GM19043 (cell line): ENCODE data around the gene CCDC85B.

Source experiments
- ATAC-seq: cut with Tn5 transposase; IDR thresholded peaks from one replicate; pipeline ENCODE4 v1.9.1; 2021; ENCODE audit warnings: low read depth; ENCODE audit not compliant: unreplicated experiment

The CCDC85B gene

DNA sequence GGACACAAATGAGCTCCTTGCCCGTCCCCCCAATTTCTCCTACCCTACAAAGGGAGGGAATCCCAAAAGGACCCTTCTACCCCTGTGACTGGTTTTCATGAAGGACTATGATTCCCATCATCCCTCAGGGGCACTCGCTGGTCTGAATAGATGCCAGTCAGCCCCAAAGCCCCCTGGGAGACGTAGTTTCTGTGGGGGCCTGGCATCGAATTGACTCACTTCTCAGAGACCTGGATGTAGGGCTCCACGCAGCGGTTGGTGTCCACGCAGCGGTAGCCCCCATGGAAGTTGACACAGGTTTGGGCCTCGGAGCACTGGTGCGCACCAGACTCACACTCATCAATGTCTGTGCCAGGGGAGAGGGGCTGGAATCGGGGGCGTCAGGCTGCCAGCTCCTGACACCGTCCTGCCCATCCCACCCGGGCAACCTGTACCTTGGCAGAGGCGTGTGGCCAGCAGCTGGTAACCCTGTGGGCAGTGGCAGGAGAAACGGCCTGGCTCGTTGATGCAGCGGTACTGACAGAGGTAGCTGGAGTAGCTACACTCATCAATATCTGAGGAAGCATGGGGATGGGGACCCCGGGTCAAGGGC lies 22.3 kb upstream of the CCDC85B start:
- no peak for ATAC-seq

DNA sequence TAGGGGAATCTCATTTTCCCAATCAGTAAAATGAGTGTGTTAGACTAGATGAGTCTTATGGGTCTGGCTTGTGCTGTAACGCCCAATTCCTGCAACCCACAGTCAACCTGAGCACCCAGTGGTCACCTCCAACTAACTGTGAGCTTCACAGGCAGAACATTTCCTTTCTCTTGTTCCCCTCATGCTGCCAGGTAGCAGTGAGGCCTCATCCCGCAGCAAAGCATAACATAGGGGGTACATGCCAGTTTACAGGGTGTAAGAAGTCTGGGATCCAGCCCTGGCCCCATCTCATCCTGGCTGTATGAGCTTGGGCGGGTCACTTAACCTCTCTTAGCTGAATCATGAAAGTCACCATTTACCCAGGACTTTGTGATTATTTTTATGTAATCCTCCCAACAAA lies 21.6 kb upstream of the CCDC85B start:
- no peak for ATAC-seq

DNA sequence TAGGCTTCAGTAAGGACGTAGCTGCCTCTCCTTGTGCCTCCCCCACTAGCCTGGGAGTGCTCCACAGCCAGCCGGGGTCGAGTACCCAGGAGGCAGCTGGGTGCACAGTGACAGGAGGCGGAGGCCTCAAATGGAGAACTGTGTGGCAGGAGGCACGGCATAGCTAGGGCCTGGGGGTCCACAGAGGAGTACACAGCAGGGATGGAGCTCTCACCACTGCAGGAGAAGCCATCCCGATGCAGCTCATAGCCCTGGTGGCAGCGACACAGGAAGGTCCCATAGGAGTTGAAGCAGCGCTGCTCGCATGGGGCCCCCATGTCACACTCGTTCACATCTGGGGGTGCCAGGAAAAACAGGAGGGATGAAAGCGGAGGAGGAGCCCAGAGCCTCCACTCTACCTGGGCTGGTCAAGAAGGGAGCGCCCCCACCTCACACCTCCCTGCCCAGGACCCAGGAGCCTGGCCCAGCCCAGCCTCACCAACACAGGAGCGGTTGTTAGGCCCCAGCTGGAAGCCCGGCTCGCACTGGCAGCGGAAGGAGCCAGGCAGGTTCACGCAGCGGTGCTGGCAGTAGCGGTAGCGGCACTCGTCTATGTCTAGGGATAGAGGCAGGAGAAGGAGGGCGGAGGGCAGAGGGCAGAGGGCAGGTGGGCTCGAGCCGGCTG lies 20.7 kb upstream of the CCDC85B start:
- ATAC-seq, result no peak

DNA sequence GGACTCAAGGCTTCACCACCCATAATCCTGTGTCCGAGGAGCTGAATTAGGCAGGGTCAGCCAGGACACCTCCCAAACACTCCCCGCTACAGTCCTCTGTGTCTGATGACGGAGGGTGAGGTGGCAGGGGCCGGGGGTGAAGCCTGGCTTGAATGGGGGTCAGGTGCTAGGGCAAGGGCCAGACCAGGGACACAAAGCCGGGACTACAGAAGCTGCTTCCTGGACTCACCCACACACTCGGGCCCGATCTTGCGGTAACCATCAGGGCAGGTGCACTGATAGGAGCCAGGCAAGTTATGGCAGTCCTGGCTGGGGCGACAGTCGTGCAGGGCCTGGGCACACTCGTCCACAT lies 20.2 kb upstream of the CCDC85B start:
- no peak for ATAC-seq

DNA sequence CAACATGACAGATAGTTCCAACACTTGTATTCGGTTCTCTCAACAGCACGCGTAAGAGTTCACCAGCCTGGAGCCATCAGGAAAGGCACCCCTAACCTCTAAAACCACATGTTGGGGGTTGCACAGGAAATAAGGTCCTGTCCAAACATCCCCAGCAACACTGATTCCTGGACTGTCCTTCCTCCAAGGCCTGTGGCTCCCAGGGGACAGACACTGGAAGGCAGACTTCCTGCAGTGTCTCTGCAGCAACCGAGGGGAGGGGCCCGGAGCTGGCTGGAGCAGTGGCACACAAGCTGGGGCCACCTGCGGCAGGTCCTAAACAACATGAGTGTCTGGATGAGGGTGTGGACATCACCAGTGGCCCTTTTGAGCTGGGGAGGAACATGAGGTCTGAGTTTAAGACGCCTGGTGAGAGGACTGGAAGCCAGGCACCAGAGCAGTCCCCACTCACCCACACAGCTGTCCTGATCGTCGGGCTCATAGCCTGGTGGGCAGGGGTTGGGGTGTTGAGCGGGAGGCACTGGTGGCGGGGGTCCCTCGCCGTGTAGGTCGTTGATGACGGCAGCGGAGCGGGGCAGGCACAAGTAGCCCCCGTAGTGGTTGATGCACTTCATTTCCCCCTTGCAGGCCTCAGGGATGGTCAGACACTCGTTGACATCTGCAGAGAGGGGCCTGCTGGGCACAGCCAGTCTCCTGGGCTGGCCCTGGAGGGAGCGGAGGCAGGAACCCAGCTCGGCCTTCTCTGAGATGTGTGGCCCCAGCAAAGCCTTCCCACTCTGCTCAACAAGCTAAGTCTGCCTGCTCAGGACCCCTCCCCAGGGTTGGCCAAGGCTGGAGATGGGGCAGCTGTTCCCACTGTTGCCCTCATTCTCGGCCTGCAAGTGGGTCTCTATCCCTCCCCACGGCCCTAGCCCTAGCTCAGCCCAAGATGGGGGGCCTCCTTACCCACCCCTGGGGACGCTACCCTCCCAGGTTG lies 19.5 kb upstream of the CCDC85B start:
- no peak for ATAC-seq

DNA sequence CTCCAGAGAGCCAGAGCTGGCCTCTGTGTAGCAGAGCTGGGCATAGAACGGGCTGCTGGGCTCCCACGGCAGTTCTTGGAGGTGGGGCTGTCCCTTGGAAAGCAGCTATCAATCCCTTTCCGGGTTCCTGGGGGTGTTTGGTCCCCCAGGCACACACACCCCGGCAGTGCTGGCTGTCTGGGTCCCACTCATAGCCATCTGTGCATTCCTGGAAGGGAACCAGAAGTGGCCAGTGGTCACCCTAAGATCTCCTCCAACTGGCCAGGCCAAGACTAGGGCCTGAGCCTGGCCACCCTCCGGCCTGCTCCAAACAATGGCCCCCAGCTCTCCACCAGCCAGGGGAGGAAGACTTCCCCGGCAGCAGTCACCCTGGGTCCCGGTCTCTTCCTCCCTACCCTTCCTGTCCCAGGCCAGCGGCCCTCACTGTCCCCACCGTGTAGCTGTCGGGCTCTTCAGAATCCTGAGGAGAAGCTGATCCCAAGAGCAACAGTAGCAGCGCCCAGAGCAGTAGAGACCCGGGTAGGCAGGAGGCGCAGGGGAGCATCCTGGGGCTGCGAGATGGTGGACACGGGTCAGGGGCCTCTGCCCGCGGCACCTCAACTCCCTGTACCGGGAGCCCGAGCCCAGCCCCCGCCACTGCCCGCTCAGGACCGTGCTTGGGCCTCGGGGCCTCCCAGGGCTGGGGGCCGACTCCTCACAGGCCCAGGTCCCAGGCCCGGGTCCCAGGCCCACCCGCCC lies 18.5 kb upstream of the CCDC85B start:
- ATAC-seq, result no peak

DNA sequence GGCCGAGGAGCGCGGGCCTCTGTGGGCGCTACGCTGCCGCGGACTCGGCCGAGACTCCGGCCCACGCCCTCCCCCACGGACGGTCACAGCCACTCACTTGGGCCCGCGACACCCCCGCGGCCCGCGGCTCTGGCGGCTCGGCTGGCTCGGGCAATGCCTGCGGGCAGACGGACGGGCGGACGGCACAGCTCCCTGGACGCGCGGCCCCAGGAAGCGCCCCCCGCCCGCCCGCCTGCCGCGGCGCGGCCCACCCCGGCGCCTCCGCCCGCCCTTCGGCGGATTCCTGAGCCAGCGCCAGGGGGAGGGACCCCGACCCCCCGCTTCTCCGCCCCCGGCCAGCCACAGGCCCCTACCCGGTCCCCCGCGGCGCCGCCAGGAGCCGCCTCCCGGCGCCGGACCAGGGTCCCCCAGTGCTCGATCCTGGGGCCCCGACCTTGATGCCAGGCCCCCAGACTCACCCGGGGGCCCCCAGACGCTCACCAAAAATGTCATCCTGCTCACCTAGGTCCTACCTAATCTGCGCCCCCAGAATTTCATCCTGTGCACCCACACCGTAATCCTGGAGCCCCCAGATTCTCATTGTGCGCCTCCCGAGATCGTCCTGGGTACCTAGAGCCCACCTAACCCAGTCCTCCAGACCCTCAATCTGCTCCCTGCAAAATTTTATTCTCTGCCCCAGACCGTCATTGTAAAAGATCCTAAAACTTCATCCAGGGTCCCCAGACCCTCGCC lies 17.7 kb upstream of the CCDC85B start, which contains the start of gene EFEMP2:
Gene EFEMP2 (minus strand): TSS at position 215 of the 732 bp plus-strand sequence. CDS start 446 bp downstream, outside the sequence.
- ATAC-seq, result no peak

DNA sequence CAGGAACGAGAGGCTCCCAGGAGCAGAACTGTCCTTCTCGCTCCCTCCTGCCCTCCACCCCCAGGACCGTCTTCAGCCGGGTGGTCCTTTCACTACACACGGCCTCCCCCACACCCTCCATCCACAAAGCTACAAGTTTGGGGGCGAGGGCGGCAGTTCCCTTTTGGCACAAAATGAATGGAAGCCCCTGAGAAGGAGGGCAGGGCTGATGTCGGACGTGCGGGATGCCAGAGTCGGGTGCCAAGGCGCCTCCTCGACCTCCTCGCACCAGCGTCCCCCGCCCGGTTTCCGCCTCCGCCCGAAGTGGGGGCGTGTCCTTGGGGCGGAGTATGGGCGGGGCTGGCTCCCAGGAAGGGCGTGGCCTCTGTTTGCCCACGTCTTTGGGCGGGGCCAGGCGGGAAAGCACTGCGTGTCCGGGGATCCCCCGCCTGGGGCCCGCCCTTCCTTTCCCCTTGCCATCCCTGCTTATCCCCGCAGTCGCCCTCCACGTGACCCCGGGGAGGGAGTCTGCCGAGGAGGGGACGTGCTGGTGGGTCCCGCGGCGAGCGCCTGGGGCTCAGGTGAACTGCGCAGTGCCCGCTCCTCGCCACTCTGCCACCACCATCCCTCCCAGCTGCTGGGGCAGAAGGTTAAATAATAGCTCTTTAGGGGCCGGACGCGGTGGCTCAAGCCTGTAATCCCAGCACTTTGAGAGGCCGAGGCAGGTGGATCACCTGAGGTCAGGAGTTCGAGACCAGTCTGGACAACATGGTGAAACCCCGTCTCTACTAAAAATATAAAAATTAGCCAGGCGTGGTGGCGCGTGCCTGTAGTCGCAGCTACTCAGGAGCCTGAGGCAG lies 16.9 kb upstream of the CCDC85B start:
- ATAC-seq, result peak; percentile 72

DNA sequence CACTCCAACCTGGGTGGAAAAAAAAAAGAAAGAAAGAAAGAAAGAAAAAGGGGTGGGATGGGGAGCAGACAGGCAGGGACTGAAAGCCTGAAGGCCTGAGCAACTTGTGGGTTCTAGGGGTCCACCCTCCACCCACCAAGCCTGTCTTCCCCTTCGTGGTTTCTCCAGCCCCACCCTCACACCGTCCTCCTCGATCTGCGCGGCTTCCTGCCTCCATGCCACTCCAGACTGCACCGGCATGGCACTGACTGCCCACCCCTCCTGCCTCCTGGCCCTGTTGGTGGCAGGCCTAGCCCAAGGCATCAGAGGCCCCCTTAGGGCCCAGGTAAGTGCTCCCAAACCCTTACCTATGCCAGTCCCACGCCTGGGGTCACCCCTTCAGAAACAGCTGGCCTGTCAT lies 10.9 kb upstream of the CCDC85B start, which contains the start of gene CTSW:
Gene CTSW (plus strand): TSS at position 221 of the 400 bp plus-strand sequence. CDS start 18 bp downstream, at position 239.
- ATAC-seq, result no peak

DNA sequence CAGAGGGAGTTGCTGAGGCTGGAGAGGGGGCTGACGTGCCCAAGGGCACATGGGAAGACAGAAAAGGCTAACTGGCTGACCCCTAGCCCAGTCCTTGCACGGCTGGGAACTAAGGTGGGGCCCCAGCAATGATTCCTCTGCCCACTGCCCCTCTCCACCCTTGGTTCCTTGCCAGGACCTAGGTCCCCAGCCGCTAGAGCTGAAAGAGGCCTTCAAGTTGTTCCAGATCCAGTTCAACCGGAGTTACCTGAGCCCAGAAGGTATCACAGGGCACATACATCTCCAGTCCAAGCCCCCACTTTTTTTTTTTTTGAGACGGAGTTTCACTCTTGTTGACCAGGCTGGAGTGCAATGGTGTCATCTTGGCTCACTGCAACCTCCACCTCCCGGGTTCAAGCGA lies 10.4 kb upstream of the CCDC85B start:
- ATAC-seq, result no peak

DNA sequence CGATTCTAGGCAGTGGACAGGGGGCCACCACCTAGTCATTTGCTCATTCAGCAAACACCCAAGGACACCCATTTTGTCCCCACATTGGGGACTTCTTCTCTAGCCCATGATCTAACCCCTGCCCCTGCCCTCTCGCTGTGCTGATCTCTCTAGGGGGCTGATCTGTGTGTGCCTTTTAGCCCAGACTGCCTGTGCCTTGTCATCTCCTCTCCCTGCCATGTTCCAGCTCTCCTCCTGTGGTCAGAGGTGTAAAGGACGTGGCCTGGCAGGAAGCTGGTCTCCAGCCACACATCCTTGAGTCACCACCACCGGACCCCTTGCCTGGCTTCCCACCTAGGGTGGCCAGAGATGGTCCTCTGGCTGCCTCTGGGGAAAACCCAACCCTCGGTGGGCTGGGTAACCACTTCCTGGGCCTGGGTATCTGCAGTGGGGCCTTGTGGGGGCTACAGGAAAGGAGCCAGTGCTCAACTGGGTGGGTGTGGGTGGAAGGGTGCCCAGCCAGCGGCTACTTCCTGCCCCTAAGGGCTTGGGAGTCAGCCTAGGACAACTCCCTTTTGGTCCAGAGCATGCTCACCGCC lies 9.5 kb upstream of the CCDC85B start:
- no peak for ATAC-seq

DNA sequence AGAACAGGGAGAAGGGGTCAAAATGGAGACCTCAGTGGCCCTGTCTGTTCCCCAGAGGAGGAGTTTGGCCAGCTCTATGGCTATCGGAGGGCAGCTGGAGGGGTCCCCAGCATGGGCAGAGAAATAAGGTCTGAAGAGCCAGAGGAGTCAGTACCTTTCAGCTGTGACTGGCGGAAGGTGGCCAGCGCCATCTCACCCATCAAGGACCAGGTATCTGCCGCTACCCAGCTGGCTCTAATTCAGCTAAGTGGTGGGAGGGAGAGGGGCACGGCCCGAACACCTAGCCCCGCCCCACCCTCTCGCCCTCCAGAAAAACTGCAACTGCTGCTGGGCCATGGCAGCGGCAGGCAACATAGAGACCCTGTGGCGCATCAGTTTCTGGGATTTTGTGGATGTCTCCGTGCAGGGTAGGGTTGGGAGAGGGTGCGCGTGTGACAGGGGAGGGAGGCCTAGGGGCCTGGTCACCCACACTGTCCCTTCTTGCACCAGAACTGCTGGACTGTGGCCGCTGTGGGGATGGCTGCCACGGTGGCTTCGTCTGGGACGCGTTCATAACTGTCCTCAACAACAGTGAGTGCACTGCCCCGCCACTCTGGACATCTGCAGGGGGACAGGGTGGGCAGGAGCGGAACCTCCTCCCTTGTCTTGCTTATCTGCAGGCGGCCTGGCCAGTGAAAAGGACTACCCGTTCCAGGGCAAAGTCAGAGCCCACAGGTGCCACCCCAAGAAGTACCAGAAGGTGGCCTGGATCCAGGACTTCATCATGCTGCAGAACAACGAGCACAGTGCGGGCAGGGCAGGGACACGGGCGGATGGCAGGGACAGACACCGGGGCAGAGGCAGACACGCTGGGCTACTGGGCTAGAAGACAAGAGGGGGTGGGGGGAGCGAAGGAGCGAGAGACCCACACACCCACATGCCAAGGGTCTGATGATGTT lies 8.1 kb upstream of the CCDC85B start:
- ATAC-seq, result no peak

DNA sequence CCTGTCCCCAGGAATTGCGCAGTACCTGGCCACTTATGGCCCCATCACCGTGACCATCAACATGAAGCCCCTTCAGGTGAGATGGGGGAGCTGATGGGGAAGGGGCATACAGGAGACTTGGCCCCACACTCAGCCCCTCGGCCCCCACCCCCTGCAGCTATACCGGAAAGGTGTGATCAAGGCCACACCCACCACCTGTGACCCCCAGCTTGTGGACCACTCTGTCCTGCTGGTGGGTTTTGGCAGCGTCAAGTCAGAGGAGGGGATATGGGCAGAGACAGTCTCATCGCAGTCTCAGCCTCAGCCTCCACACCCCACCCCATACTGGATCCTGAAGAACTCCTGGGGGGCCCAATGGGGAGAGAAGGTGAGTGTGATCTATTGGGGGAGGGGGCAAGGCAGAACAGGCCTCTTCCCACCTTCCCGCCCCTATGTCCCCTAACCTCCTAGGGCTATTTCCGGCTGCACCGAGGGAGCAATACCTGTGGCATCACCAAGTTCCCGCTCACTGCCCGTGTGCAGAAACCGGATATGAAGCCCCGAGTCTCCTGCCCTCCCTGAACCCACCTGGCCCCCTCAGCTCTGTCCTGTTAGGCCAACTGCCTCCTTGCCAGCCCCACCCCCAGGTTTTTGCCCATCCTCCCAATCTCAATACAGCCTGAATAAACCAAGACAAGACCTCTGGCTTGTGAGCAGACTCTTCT lies 7.3 kb upstream of the CCDC85B start:
- no peak for ATAC-seq

DNA sequence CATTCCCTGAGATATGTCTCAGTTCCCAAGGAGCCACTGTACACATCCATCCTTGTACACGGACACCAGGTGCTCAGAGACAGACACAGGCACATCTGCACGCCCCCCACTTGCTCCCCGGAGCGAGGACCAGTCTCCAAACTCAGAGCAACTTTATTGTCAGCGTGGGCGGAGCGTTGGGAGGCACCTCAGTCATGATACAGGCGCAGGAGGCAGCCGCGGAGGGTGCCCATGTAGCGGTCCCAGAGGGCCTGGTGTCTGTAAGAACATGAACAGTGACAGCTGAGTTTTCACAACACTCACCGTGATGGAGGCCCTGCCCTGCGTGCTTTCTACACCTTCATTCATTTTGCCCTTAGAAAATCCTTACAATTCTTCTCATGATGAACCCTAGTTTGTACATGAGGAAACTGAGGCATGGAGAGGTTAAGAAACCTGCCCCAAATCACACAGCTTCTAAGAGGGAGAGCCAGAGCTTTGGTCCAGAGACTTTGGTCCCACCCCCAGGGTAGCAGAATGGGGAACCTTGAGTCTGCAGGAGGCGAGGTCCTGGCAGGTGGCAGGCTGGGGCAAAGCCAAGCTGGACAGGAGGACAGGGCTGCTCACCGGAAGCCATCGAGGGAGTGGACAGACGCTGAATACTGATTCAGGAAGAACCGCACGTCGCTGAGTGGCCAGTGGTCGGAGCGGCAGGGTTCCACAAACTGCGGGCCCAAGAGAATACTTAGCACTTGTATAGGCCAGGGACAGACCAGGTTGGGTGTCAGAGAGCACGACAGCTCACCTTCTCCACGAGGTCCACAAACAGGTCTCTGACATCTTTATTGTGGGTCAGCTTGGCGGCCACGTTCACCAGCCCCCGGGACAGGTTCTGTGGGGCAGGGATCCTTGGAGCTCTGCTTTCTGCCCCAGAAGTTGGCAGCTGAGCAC lies 6.4 kb upstream of the CCDC85B start:
- no peak for ATAC-seq

DNA sequence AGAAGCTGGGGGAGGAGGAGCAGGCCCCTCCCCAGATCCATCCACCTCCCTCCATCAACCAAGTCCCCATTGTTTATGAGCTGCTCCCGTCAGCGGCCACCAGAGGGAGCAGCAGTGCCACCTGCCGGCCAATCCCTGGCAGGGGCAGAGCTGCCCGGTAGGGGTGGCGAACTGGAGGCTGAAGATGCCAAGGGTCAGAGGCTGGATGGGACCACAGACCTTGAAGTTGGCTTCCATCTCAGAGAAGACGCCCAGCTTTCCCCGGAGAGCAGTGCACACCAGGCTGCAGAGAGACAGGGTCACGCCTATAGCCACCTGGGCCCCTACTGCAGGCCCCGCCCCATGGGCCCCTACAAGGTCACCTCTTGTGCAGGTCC lies 5.8 kb upstream of the CCDC85B start:
- ATAC-seq, result no peak

DNA sequence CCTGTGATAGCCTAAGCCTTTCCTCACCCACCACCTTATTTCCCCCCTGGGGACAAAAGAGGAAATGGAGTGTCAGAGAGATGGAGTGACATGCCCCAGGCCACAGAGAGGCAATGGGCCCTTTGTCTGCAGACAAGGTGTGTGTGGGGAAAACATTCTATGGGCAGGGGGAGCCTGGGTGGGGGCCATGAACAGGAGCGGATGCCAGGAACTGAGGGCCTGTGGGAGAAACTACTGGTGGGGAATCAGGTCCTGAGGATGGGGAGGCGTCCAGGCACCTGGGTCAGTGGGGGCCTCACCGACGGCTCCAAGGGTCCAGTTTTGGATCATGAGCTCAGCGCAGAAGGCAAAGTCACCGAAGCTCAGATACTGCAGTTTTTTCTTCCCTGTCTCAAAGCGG lies 5.2 kb upstream of the CCDC85B start:
- no peak for ATAC-seq
